ENCODE data around the gene PEX14. TPM values are rescaled to one million over a fixed set of nuclear protein-coding genes. Genes with fewer than 3 reads are reported as not detected.

PEX14 gene
- total RNA-seq, 1 donor from 2014 or later, result 27.4 TPM

DNA sequence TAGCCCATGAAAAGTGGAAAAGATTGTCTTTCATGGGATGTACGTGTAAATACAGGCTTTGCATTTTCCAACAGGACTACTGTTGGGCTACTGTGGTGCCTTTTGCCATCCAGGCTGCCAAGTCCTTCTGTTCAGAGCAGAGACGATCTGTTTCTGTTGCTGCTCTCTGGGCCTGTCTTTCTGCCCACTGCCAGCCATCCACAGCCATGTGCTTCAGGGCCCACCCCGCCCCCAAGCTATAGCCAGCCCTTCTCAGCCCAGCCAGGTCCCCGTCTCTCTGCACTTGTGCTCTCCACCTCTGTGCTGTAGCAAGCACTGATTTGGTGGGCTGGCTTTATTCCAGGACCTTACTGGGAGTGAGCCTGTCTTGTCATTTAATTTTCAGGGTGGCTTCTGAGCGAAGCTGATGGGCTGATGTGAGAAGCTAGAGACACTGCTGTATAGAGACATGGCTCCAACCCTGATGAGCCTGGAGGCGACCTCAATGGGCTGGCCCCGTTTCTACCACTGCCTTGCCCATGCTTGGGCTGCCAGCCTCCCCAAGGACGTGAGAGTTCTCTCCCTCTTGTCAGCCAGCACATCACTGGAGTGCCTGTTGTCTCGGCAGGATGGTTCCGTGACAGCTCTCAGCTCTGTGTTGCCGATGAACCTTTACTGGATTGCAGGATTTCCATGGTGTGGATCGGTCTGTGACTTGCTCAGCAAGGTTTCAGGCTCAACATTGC lies 137.8 kb downstream of the PEX14 start:
- Histone ChIP-seq H3K36me3 (ENCODE audit: control insufficient read depth, insufficient read depth, low read length) (no peaks in the 10 kb centered on the region), H3K27me3 (ENCODE audit: control insufficient read depth, insufficient read depth, low read length) (no peaks in the 10 kb centered on the region), H3K4me3 (ENCODE audit: low read depth, low read length) (no peak overlapping the region)
- no peak for DNase-seq (ENCODE audit: low read depth)
- TF ChIP-seq, protein P1, sequence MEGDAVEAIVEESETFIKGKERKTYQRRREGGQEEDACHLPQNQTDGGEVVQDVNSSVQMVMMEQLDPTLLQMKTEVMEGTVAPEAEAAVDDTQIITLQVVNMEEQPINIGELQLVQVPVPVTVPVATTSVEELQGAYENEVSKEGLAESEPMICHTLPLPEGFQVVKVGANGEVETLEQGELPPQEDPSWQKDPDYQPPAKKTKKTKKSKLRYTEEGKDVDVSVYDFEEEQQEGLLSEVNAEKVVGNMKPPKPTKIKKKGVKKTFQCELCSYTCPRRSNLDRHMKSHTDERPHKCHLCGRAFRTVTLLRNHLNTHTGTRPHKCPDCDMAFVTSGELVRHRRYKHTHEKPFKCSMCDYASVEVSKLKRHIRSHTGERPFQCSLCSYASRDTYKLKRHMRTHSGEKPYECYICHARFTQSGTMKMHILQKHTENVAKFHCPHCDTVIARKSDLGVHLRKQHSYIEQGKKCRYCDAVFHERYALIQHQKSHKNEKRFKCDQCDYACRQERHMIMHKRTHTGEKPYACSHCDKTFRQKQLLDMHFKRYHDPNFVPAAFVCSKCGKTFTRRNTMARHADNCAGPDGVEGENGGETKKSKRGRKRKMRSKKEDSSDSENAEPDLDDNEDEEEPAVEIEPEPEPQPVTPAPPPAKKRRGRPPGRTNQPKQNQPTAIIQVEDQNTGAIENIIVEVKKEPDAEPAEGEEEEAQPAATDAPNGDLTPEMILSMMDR (IDR thresholded peaks at IDR 0.05; ENCODE audit: insufficient read depth, low read length, poor library complexity, severe bottlenecking), result no peak

GRCh38 chr1:10613340-10613739 lies 138.6 kb downstream of the PEX14 start:
- H3K36me3 ChIP-seq (ENCODE audit: control insufficient read depth, insufficient read depth, low read length), result no peaks in the 10 kb centered on the region
- TF ChIP-seq, protein P1 (IDR thresholded peaks at IDR 0.05; ENCODE audit: insufficient read depth, low read length, poor library complexity, severe bottlenecking), result no peak
- H3K4me3 ChIP-seq (ENCODE audit: low read depth, low read length), result no peak overlapping the region
- no peaks in the 10 kb centered on the region for H3K27me3 ChIP-seq (ENCODE audit: control insufficient read depth, insufficient read depth, low read length)
- no peak for DNase-seq (ENCODE audit: low read depth)

DNA sequence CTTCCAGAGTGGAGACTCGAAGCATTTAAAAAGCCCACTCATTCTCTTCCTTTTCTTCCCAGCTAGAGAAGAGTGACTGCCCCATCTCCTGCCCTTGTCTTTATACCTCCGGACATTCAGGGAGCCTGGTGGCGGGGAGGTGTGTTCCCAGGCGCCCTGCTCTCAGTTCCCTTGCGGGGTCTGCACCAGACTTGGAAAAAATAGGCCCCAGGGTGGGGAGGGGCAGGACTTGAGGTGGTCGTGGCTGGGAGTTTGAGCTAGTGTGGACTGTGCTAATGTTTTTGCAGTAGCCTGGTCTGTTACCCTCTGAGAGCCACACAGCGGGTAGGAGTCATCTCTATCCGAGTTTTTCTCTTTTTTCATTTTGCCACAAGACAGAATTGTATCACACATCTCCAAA lies 139.1 kb downstream of the PEX14 start:
- Histone ChIP-seq H3K27me3 (ENCODE audit: control insufficient read depth, insufficient read depth, low read length) (no peaks in the 10 kb centered on the region), H3K36me3 (ENCODE audit: control insufficient read depth, insufficient read depth, low read length) (no peaks in the 10 kb centered on the region), H3K4me3 (ENCODE audit: low read depth, low read length) (no peak overlapping the region)
- no peak for DNase-seq (ENCODE audit: low read depth)
- TF ChIP-seq, protein P1 (IDR thresholded peaks at IDR 0.05; ENCODE audit: insufficient read depth, low read length, poor library complexity, severe bottlenecking), result no peak

DNA sequence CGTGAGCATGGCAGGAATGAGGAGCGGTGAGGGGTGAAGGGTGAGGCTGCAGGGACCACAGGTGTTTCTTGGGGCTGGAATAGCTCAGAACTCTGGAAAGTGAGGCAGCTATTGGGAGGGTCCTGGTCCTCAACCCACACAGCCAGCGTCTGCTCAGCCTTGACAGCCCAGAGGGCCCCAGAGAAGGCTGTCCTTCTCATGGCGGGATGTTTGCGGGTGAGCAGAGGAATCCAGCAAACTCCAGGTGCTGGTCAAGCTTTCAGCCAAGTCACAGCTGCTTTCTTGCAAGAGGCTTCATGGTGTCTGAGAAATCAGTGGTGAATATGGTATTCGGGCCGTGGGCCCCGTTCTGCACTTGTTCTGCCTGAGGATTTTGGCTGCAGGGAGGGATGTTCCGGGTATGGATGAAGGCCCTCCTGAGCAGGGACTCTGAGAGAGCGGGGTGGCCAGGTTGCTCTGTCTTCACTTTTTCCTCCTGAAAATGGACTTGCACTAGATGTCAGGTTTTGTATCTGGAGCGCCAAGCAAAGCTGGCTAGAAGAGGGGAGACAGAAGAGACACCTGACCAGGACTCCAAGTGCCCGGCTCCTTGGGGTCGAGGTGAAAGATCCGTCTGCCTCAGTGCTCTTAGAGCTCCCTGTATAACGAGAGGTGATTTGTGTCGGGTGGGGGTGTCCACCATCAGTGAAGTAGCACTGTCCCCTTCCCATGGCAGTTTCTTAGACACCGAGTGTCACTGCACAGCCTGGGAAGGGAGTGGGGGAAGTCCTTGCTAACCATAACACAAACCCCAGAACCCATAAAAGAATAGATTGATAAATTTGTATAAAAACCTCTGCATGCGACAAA lies 139.9 kb downstream of the PEX14 start:
- TF ChIP-seq, protein P1 (IDR thresholded peaks at IDR 0.05; ENCODE audit: insufficient read depth, low read length, poor library complexity, severe bottlenecking), result no peak
- Histone ChIP-seq H3K4me3 (ENCODE audit: low read depth, low read length) (no peak overlapping the region), H3K36me3 (ENCODE audit: control insufficient read depth, insufficient read depth, low read length) (no peaks in the 10 kb centered on the region), H3K27me3 (ENCODE audit: control insufficient read depth, insufficient read depth, low read length) (no peaks in the 10 kb centered on the region)
- no peak for DNase-seq (ENCODE audit: low read depth)

DNA sequence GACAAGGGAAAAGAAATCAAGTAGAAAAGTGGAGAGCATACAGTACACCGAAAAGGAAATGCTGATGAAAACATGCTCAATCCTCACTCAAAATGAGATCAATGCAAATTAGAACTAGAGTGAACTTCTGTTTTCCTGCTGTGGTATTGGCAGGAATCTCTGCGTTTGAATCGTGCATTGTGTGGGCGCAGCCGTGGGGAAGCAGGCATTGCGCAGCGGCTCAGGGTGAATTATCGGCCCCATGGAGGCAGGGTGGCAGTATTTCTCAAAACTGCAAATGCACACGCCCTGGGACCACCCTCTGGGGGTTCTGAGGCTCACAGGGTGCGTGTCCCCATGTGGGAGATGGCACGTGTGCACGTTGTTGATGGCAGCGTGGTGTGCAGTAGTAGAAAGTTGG lies 140.6 kb downstream of the PEX14 start:
- DNase-seq (ENCODE audit: low read depth), result no peak
- TF ChIP-seq, protein P1 (IDR thresholded peaks at IDR 0.05; ENCODE audit: insufficient read depth, low read length, poor library complexity, severe bottlenecking), result no peak
- Histone ChIP-seq H3K27me3 (ENCODE audit: control insufficient read depth, insufficient read depth, low read length) (no peaks in the 10 kb centered on the region), H3K4me3 (ENCODE audit: low read depth, low read length) (no peak overlapping the region), H3K36me3 (ENCODE audit: control insufficient read depth, insufficient read depth, low read length) (no peaks in the 10 kb centered on the region)
